Stimulated activated CD8-positive, alpha-beta memory T cell treated with anti-CD3 and anti-CD28 coated beads, Interleukin-4, amount 100 ng/mL, for 24 hours (primary cell): ENCODE results near the gene MS4A8.

Source experiments
- DNase-seq: peaks from one replicate; pipeline ENCODE4 v3.0.0-alpha.2; 2020; ENCODE audit warnings: low read depth

Gene MS4A8

DNA sequence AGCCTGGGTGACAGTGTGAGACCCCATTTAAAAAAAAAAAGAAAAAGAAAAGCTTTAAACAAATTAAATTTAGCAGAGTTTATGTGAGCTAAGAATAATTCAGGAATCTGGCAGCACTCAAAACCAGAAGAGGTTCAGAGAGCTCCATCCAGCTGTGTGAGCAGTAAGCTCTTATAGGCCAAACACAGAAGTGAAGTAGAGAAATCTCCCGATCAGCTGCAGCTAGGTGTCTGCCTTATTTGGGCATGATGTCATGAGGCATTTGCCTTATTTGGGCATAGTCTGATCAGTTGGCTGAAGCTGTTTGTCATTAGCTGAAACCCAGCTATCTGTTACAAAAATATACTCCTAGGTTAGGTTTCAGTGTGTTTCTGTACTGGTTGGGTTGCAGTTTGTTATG is 65.5 kb downstream of the MS4A8 start:
- no peak for DNase-seq

DNA sequence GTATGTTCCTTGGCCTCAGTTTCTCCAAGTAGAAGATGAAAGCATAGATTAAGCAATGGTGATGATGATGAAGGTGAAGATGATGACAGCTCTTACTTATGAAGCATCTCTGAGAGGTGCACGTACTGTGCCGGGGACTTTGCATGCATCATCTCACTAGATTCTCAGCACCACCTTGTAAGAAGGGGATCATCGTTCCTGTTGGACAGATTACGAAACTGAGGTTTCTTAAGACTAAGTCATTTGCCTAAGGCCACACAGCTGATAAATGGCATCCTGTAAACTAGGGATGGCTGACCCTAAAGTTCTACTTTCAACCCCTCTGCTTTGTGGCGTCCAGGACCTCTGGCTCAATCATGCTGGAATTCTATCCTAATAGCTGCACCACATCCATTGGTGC is 65.9 kb downstream of the MS4A8 start:
- no peak for DNase-seq
